Mononuclear cell (primary cell): ENCODE results near the gene CROCC. TPM values are rescaled to one million over a fixed set of nuclear protein-coding genes. Genes with fewer than 3 reads are reported as not detected.

Experiments used
- H3K27me3 ChIP-seq: 2 replicates; pipeline ENCODE4 v1.6.0; 2011; ENCODE audit warnings: low read length, control low read depth; ENCODE audit not compliant: insufficient read depth
- H3K4me1 ChIP-seq: 2 replicates; pipeline ENCODE4 v1.5.1; 2011; ENCODE audit warnings: mild to moderate bottlenecking, low read length, control low read depth; ENCODE audit not compliant: insufficient read depth
- H3K4me3 ChIP-seq: 2 replicates; pipeline ENCODE4 v1.5.1; 2011; ENCODE audit warnings: mild to moderate bottlenecking, low read length, moderate library complexity
- H3K9me3 ChIP-seq: 2 replicates; pipeline ENCODE4 v1.5.1; 2011; ENCODE audit warnings: low read depth, mild to moderate bottlenecking, control low read depth, low read length
- total RNA-seq: library from RNA; depleted of rRNA; stranded (reverse); fragments of >200 nt; gene quantifications from one replicate; pipeline ENCODE4 v1.2.3, GENCODE V29; 2012

The CROCC gene
- total RNA-seq, 1 donor: 27.8 TPM

DNA sequence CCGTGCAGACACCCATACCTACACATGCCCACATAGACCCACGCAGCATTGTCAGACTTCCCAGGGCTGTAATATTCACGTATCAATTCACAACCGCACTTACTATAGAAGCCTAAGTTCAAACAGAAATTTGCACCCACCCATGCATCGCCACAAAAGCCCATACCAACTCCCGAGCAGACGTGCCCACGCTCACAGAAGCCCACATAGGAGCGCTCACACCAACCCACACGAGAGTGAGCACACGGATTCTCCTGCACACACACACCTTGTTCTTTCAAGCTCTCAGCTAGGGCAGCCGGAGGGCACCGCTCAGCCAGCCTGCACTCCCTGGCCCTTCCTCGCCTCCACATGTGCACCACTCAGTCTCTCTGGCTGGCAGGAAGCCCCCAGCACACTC, 54.1 kb downstream of the CROCC start:
- H3K4me3 ChIP-seq: no peak overlapping the region
- H3K4me1 ChIP-seq: no peaks in the 10 kb centered on the region
- H3K27me3 ChIP-seq: peaks cover 8% of the 10 kb centered on the region
- H3K9me3 ChIP-seq: no peaks in the 10 kb centered on the region

DNA sequence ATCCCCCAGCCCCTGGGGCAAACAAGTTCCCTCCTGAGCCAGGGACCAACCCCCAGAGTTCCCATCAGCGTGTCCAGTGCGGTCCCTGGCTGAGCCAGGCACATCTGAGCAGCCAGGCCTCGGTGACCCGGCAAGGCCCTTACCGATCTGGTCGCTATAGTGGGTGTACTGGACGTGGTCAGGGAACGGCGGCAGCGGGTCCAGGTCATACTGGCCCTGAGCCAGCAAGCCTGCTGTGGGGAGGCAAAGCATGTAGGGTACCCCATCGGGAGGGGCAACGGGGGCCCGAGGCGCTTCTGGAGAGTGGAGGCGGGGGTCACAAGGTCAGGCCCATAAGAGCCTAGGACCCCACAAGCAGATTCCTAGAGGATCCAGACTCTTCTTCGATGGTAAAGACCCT, 55.2 kb downstream of the CROCC start:
- no peaks in the 10 kb centered on the region for H3K4me1 ChIP-seq

DNA sequence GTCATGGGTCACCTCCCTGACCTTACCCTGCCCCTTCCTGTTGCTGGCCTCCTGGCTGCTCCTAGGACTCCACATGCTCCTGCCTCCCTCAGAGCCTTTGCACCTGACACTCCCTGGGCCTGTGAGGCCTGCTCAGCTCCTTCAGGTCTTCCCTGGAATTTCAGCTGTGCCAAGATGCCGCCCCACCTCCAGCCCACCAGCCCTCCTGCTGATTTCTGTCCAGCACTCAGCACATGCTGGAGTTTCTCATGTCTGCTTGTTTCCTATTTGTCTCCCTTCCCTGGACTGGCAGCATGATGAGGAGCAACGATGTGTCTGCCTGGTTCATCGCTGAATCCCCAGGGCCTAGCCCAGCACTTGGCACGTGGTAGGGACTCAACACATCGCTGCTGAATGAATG, 55.6 kb downstream of the CROCC start:
- Histone ChIP-seq H3K9me3 (no peaks in the 10 kb centered on the region), H3K27me3 (peaks cover 16% of the 10 kb centered on the region), H3K4me1 (no peaks in the 10 kb centered on the region), H3K4me3 (no peak overlapping the region)

More for the DNA sequence above, 55.2 kb downstream of the CROCC start:
- Histone ChIP-seq H3K27me3 (peaks cover 16% of the 10 kb centered on the region), H3K9me3 (no peaks in the 10 kb centered on the region), H3K4me3 (no peak overlapping the region)

DNA sequence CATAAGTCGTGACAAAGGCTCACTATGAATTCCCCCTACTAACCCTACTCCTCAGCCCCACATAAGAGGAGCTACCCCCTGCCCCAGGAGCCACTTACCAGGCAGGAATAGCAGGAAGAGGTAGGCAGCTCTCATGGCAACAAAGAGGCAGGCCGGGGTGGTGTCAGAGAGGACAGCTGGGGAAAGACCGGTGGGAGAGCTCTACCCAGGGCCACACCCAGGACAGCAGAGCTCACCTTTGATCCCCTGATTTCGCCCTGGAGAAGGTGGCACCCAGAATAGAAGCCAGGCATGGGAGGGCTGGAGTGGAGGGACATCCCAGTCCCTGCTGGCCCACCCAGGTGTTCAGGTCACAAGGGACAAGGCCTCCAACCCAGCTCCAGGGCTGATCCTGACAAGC, 56.4 kb downstream of the CROCC start:
- Histone ChIP-seq H3K4me1 (no peaks in the 10 kb centered on the region), H3K9me3 (no peaks in the 10 kb centered on the region), H3K27me3 (peaks cover 16% of the 10 kb centered on the region), H3K4me3 (no peak overlapping the region)

DNA sequence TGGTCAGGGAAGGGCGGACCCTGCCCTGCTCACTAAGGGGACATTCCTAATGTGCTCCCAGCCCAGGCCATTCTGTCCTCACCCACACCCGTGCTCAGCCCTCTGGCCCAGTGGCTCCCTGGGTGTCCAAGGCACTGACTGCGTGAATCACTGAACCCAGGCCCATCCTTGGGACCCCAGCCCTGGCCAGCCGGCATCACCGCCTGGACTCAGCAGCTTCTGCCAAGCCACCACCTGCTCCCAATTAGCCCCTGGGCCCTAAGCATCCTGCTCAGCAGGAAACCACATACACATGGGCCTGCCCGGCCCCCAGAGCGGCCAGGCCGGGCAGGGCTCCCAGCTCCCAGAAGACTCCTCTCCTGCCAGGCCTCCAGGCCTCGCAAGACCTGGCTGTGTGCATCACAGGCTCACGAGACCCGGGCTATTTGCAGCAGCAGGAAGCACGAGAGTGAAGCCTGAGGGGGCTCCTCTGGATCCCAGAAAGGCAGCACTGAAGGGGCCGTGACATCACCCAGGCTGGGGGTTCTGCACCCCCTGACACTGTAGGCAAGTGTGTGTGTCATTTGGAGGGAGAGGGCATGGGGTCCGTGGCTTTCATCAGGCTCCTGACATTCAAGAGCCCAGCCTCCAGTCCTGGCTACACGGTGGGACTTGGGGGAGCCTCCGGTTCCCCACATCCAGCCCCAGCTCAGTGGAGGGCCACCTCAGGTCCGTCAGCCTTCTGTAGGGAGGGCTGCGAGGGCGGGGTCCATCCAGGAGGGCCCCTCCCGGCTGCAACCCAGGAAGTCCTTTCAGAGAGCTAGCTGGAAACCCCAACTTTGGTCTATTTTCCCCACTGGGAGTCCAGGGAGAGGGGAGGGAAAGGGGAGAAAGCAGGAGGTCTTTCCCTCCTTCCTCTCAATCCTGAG, 57.1 kb downstream of the CROCC start:
- no peaks in the 10 kb centered on the region for H3K9me3 ChIP-seq
- H3K27me3 ChIP-seq: peaks cover 16% of the 10 kb centered on the region
- no peak overlapping the region for H3K4me3 ChIP-seq
- H3K4me1 ChIP-seq: no peaks in the 10 kb centered on the region

DNA sequence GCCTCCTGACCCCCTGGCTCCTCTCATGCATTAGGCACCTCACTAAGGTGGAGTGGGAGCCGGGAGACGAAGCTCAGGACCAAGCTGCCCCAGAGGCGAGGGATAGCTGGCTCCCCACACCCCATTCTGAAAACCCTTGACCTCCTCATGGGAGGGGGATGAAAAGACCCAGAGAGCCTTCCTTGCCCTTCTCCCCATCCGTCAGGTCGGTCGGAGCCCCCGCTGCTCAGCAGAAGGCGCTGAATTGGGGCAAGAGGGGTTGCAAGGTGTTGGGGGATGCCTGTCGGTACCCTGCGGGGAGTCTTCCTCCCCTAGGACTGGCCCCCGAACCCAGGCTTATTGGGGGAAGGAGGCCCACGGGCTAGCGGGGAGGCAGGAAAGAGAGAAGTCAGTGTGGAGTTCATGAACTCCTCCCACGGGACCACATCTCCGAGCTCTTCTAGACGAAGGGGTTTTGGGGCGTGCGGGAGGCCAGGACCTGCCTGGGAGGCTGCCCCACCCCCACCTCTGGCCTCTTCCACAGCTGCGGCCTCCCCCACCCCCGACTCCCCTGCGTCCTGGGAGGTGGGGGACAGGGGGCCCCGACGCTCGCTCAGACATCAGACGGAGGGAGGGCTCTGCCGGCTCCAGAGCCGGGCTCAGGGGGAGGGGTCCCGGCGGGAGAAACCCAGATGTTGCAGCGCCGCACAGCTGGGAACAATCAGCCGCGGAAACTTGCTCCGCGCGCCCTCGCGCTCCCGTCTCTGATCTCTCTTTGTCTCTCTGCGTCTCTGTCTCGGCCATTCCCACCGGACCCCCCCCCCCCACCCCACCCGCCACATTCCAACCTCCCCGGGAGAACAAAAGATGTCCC, 58.0 kb downstream of the CROCC start:
- Histone ChIP-seq H3K4me1 (no peaks in the 10 kb centered on the region), H3K9me3 (no peaks in the 10 kb centered on the region), H3K27me3 (peaks cover 16% of the 10 kb centered on the region), H3K4me3 (no peak overlapping the region)

DNA sequence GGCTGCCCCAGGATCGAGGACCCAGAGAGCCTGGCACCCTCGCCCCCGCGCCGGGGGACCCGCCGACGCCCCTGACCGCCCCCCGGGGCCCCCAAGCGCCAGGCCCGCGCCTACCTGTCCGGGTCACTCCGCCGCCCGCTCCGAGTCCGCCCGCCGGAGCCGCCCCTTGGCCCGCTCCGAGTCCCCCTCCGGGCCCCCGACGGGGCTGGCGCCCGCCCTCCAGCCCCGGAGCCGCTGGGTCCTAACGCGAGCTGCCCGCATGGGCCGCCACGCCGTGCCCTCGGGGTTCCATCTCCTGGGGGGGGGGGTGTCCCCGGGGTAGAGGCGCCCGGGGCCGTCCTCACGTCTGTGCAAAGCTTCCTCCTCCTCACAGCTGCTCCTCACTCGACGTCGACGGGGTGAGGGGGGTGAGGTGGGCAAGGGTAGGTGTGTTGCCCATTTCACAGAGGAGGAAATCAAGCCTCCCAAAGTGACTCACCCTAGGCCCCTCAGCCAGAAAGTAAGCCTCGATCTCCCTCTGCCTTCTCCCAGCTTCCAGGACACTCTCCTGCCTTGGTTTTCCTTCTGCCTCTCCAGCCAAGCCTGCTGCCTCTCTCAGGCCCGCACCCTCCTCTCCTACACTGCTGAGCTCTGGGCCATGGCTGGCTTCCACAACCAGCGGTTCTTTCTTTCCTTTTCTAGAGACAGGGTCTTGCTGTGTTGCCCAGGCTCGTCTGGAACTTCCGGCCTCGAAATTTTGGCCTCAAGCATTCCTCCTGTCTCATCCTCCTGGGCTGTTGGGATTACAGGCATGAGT, 58.9 kb downstream of the CROCC start, which contains the start of gene MFAP2:
Gene MFAP2, minus strand, starts transcription at position 148 of the 796 bp plus-strand sequence. CDS start 2,347 bp downstream, outside the sequence.
- Histone ChIP-seq H3K27me3 (peaks cover 16% of the 10 kb centered on the region), H3K9me3 (no peaks in the 10 kb centered on the region), H3K4me3 (no peak within 1 kb of the TSS), H3K4me1 (no peaks in the 10 kb centered on the region)

DNA sequence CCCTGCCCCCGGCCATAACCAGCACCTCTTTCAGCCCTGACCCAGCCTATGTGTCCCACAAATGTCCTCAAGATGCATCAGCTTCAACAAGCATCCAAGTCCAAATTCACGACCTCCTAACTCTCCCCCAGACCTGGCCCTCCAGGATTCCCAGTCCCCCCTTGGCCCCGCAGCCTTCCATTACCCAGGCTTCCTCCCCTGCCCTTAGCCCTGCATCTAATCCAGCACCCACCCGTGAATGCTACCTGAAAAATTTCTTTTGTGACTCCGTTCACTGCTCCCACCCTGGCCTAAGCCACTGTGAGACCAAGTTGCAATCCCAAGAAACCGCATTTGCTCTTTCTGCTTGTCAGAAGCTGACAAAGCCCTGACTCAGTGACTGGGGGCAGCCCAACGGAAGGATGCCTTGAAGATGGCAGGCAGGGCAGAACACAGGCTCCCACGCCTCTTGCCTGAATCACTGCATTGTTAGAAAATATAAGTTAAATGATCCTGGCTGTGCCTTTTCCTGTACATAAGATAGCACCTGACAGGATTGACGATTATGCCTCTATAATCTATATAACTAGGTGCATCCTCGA, 59.6 kb downstream of the CROCC start:
- Histone ChIP-seq H3K4me1 (no peaks in the 10 kb centered on the region), H3K9me3 (no peaks in the 10 kb centered on the region), H3K4me3 (no peak overlapping the region), H3K27me3 (peaks cover 16% of the 10 kb centered on the region)

DNA sequence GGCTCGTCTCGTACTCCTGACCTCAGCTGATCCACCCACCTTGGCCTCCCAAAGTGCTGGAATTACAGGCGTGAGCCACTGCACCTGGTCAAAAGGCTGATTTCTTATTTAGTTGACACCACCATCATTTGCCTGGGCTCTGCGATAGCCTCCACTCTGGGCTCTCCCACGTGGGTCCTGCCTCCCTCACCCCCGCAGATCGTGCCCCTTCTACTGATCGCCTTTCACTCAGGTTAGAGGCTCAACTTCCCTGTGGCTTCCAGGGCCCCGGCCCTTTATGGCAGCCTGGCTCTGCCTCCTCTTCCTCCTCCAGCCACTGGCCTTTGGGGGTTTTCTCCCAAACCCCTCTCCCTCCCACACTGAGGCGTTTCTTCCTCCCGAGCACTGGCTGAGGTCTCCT, 61.2 kb downstream of the CROCC start:
- Histone ChIP-seq H3K9me3 (no peaks in the 10 kb centered on the region), H3K4me1 (no peaks in the 10 kb centered on the region), H3K4me3 (no peak overlapping the region), H3K27me3 (peaks cover 16% of the 10 kb centered on the region)

DNA sequence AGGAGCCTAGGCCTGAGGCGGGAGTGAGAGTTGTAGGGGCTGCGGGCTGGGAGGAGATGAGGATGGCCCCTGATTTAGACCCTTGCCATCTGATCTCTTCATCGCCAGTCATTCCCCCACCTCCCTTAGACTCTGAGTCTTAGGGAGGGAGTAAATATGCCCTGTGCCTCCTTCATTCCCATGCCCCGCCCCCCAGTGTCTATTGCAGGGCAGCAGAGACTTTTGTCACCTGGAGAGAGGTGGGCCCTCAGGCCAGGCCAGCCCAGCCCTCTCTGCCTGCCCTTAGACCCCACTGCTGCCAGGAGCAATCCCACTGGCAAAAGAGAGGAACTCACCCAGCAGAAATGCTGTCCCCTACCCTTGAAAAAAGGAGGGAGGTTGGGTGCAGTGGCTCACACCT, 61.9 kb downstream of the CROCC start:
- Histone ChIP-seq H3K27me3 (peaks cover 16% of the 10 kb centered on the region), H3K4me1 (no peaks in the 10 kb centered on the region), H3K9me3 (no peaks in the 10 kb centered on the region), H3K4me3 (no peak overlapping the region)

DNA sequence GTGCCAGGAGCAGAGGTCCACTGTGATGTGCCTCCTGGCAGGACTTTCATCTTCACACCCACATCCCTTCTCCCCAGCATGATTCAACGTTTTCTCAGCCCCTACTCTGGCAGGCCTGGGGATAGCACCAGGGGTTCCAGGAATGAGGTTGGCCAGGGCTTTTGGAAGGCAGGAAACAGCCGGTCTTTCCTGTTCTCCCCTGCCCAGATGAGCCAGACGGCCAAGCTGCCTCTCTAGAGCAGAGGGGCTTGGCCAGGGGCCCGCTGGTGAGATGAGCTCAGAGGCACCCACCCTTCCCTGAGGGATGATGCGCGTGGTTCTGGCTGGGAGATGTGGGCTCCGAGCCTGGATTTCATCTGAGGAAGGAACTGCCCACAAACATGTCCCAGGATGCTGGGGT, 63.0 kb downstream of the CROCC start:
- Histone ChIP-seq H3K4me3 (no peak overlapping the region), H3K4me1 (no peaks in the 10 kb centered on the region), H3K9me3 (no peaks in the 10 kb centered on the region), H3K27me3 (peaks cover 8% of the 10 kb centered on the region)

DNA sequence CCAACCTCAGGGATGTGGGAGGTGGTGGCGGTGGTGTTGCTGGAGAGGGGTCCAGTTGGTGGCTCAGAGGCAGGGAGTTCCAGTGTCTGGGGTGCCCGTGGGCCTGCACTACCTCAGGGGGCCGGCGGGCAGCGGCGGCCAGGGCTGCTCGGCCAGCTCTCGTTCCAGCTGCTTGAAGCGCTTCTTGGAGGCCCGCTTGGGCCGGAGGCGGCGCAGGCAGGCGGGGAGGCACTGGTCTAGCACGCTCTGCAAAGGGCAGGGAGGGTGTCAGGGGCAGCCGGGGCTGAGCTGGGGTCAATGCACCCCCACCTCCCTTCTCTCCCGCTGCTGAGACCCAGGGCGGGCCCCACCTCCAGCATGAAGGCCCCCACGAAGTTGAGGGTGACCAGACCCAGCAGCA, 64.4 kb downstream of the CROCC start:
- peaks cover 4% of the 10 kb centered on the region for H3K27me3 ChIP-seq
- H3K4me3 ChIP-seq: no peak overlapping the region
- H3K4me1 ChIP-seq: no peaks in the 10 kb centered on the region

DNA sequence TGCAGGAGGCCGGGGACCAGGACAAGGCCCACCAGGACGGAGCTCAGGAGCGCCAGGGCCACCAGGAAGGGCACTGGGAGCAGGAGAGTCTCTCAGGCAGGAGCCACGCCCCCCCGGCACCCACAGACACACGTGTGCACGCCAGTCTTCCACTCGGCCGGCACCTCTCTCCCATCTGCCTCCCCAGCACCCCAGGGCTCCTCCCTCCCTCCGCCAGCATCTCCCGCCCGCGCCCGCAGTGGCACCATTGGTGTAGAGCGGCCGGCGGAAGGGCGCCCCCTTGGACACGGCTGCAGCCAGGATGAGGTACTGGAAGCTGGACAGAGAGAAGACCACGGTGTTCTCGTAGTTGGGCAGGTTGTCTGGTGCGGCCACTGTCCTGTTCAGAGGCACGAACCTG, 64.8 kb downstream of the CROCC start:
- no peaks in the 10 kb centered on the region for H3K4me1 ChIP-seq
- H3K27me3 ChIP-seq: no peaks in the 10 kb centered on the region
- no peaks in the 10 kb centered on the region for H3K9me3 ChIP-seq
- no peak overlapping the region for H3K4me3 ChIP-seq

More for the DNA sequence above, 64.4 kb downstream of the CROCC start:
- H3K9me3 ChIP-seq: no peaks in the 10 kb centered on the region

DNA sequence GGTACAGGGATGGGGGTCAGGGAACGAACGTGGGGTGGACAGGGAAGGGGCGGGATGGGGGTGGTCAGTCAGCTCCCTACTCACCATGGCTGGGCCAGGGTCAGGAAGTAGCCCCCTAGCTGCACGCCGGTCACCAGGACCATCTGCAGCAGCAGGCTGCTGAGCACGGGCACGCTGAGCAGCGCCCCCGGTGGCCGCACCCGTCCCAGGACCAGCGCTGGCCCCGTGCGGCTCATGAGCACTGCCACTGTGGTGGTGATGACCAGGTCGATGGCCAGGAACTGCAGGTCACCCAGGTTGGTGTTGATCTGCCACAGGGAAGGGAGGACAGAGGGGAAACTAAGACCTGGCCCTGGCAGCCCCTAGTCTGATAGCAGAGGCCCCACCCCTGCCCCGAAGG, 65.2 kb downstream of the CROCC start:
- no peaks in the 10 kb centered on the region for H3K4me1 ChIP-seq
- H3K27me3 ChIP-seq: no peaks in the 10 kb centered on the region
- no peak overlapping the region for H3K4me3 ChIP-seq
- H3K9me3 ChIP-seq: no peaks in the 10 kb centered on the region
